ENCODE results near the gene NCAM1. TPM values are rescaled to one million over a fixed set of nuclear protein-coding genes. Genes with fewer than 3 reads are reported as not detected.

NCAM1 gene
- total RNA-seq, 1 experiment from 2014 or later: 5.9 TPM

DNA sequence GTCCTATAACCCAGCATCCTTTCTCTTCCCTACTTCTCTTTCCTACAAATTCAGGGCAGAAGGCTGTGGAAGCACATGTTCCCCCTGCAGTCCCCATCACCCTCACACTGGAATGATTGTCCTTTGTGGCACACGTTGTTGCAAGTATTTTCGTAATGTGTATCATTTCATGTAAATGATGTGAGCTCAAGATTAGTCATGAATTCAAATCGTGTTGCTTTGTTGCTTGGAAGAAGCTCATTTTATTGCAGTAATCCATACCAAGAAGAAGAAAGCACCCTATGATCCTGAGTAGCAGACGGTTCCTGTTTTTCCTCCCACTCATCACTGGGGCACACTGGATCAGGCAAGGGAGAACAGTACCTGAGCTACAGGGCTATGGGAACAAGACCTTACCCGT lies 173.4 kb downstream of the NCAM1 start:
- ATAC-seq (no peak), DNase-seq (ENCODE audit: low spot score) (no peak)
- POLR2A ChIA-PET: no interaction called here
- no peaks in the 10 kb centered on the region for H3K27me3 Mint-ChIP-seq (ENCODE audit: low read depth)
- CTCF ChIA-PET: interaction anchor here (0.9 kb wide), 1 partner anchor 155 kb away, joined by 3 read pairs; no protein-coding TSS in a partner anchor
- peaks cover 13% of the 10 kb centered on the region for H3K4me1 Mint-ChIP-seq
- H3K4me3 Mint-ChIP-seq: no peak overlapping the region
- no peaks in the 10 kb centered on the region for H3K36me3 Mint-ChIP-seq
- no peak for TF ChIP-seq OVOL2 (CRISPR knock-in tag; IDR thresholded peaks at IDR 0.05; ENCODE audit: borderline replicate concordance)
- TF ChIP-seq, protein P1, sequence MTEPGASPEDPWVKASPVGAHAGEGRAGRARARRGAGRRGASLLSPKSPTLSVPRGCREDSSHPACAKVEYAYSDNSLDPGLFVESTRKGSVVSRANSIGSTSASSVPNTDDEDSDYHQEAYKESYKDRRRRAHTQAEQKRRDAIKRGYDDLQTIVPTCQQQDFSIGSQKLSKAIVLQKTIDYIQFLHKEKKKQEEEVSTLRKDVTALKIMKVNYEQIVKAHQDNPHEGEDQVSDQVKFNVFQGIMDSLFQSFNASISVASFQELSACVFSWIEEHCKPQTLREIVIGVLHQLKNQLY (CRISPR knock-in tag; IDR thresholded peaks at IDR 0.05): no peak
- no peak for TF ChIP-seq PRRX2 (CRISPR knock-in tag; IDR thresholded peaks at IDR 0.05)
- no peak for TF ChIP-seq NR2C2 (CRISPR knock-in tag; IDR thresholded peaks at IDR 0.05)
- TF ChIP-seq FOXK1 (CRISPR knock-in tag; IDR thresholded peaks at IDR 0.05): no peak
- TF ChIP-seq HMGA2 (CRISPR knock-in tag; IDR thresholded peaks at IDR 0.05): no peak
- no peak for TF ChIP-seq TEAD1 (CRISPR knock-in tag; IDR thresholded peaks at IDR 0.05)
- TF ChIP-seq KAT7 (CRISPR knock-in tag; IDR thresholded peaks at IDR 0.05; ENCODE audit: borderline replicate concordance): no peak
- TF ChIP-seq, protein P2, sequence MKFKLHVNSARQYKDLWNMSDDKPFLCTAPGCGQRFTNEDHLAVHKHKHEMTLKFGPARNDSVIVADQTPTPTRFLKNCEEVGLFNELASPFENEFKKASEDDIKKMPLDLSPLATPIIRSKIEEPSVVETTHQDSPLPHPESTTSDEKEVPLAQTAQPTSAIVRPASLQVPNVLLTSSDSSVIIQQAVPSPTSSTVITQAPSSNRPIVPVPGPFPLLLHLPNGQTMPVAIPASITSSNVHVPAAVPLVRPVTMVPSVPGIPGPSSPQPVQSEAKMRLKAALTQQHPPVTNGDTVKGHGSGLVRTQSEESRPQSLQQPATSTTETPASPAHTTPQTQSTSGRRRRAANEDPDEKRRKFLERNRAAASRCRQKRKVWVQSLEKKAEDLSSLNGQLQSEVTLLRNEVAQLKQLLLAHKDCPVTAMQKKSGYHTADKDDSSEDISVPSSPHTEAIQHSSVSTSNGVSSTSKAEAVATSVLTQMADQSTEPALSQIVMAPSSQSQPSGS (CRISPR knock-in tag; IDR thresholded peaks at IDR 0.05; ENCODE audit: borderline replicate concordance, low read depth): no peak
- TF ChIP-seq CREB1 (CRISPR knock-in tag; IDR thresholded peaks at IDR 0.05): no peak
- no peak for TF ChIP-seq TEAD4 (CRISPR knock-in tag; IDR thresholded peaks at IDR 0.05)
- TF ChIP-seq PREB (CRISPR knock-in tag; IDR thresholded peaks at IDR 0.05; ENCODE audit: borderline replicate concordance): no peak
- TF ChIP-seq SMAD4 (CRISPR knock-in tag; IDR thresholded peaks at IDR 0.05): no peak
- TF ChIP-seq ATF3 (CRISPR knock-in tag; conservative IDR thresholded peaks at IDR 0.05): no peak
- H3K27ac Mint-ChIP-seq: no peak overlapping the region
- no peaks in the 10 kb centered on the region for H3K9me3 Mint-ChIP-seq

DNA sequence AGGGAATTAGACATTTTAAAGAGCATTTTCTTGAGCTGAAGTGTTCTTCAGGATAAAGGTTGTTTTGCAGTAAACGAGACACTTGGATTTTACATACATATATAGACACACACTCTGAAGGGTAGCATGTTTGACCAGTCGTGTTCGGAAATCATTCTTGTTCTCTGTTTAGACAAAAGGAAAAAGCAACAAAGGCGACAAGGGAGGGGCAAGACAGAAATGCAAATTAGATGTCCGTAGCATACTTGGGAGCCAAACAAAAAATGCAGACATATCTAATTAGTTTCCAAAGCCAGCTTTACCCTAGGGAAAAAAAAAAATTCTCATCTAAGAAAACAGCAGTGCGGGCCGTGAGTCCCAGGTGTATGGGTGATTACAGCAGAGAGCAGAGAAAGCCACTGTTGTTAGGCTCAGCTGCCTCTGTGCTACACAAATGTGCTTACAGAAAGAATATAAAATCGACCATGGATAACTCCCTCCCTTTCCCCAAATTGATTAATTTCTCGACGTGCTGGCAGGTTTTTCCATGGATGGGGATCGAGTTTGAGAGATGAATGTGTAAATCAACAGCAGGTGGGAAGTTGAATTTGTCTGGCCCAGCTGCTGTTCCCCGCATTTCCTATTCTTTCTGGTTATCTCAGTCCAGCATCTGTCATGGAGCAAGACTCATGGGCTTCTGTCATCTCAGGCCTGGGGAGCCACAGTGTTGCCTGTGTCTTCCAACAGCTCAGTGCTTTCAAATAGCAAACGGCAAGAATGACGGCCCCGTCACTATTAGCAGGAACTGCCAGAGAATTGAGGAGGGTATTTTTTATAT lies 176.7 kb downstream of the NCAM1 start:
- TF ChIP-seq ZNF219 (CRISPR knock-in tag; IDR thresholded peaks at IDR 0.05; ENCODE audit: borderline replicate concordance): no peak
- TF ChIP-seq PREB (CRISPR knock-in tag; IDR thresholded peaks at IDR 0.05; ENCODE audit: borderline replicate concordance): no peak
- no peak for TF ChIP-seq ZNF263 (CRISPR knock-in tag; IDR thresholded peaks at IDR 0.05; ENCODE audit: low read depth)
- ChIA-PET POLR2A (no interaction called here), CTCF (no interaction called here)
- DNase-seq (ENCODE audit: low spot score) (no peak), ATAC-seq (no peak)
- H3K9me3 Mint-ChIP-seq: no peaks in the 10 kb centered on the region
- H3K4me3 Mint-ChIP-seq: no peak overlapping the region
- H3K36me3 Mint-ChIP-seq: no peaks in the 10 kb centered on the region
- peaks cover 13% of the 10 kb centered on the region for H3K4me1 Mint-ChIP-seq
- H3K27ac Mint-ChIP-seq: no peak overlapping the region; the same call in 1 of the 2 replicates
- H3K27me3 Mint-ChIP-seq (ENCODE audit: low read depth): no peaks in the 10 kb centered on the region

DNA sequence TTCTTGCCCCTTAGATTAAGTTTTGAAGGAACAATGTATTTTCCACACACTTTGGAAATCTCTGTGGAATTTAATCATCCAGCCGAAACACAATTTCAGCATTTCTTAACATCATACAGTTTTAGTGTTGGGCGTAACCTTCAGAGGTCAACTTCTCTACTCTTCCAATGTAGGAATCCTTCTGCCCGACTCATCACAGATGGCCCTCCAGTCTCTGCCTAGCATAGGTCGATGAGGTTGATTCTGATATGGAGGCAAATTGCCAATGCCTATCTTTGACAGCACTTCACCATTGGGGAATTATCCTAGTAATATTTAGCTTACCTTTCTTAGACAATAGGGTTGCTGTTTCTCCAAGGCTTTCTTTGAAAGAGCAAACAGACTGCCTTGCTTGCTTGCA lies 177.5 kb downstream of the NCAM1 start:
- ATAC-seq (no peak), DNase-seq (ENCODE audit: low spot score) (no peak)
- no peak overlapping the region for H3K27ac Mint-ChIP-seq
- H3K9me3 Mint-ChIP-seq: no peaks in the 10 kb centered on the region
- no peaks in the 10 kb centered on the region for H3K36me3 Mint-ChIP-seq
- H3K4me3 Mint-ChIP-seq: no peak overlapping the region
- ChIA-PET CTCF (no interaction called here), POLR2A (interaction anchor here (0.7 kb wide), 1 partner anchor 231 kb away, joined by 3 read pairs; no protein-coding TSS in a partner anchor)
- H3K4me1 Mint-ChIP-seq: peaks cover 13% of the 10 kb centered on the region
- H3K27me3 Mint-ChIP-seq (ENCODE audit: low read depth): no peaks in the 10 kb centered on the region
- TF ChIP-seq, protein P3, sequence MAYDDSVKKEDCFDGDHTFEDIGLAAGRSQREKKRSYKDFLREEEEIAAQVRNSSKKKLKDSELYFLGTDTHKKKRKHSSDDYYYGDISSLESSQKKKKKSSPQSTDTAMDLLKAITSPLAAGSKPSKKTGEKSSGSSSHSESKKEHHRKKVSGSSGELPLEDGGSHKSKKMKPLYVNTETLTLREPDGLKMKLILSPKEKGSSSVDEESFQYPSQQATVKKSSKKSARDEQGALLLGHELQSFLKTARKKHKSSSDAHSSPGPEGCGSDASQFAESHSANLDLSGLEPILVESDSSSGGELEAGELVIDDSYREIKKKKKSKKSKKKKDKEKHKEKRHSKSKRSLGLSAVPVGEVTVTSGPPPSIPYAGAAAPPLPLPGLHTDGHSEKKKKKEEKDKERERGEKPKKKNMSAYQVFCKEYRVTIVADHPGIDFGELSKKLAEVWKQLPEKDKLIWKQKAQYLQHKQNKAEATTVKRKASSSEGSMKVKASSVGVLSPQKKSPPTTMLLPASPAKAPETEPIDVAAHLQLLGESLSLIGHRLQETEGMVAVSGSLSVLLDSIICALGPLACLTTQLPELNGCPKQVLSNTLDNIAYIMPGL (CRISPR knock-in tag; IDR thresholded peaks at IDR 0.05): no peak
- TF ChIP-seq, protein P4, sequence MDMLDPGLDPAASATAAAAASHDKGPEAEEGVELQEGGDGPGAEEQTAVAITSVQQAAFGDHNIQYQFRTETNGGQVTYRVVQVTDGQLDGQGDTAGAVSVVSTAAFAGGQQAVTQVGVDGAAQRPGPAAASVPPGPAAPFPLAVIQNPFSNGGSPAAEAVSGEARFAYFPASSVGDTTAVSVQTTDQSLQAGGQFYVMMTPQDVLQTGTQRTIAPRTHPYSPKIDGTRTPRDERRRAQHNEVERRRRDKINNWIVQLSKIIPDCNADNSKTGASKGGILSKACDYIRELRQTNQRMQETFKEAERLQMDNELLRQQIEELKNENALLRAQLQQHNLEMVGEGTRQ (CRISPR knock-in tag; IDR thresholded peaks at IDR 0.05): no peak
- TF ChIP-seq ZNF138 (CRISPR knock-in tag; conservative IDR thresholded peaks at IDR 0.05): no peak
- TF ChIP-seq, protein P5, sequence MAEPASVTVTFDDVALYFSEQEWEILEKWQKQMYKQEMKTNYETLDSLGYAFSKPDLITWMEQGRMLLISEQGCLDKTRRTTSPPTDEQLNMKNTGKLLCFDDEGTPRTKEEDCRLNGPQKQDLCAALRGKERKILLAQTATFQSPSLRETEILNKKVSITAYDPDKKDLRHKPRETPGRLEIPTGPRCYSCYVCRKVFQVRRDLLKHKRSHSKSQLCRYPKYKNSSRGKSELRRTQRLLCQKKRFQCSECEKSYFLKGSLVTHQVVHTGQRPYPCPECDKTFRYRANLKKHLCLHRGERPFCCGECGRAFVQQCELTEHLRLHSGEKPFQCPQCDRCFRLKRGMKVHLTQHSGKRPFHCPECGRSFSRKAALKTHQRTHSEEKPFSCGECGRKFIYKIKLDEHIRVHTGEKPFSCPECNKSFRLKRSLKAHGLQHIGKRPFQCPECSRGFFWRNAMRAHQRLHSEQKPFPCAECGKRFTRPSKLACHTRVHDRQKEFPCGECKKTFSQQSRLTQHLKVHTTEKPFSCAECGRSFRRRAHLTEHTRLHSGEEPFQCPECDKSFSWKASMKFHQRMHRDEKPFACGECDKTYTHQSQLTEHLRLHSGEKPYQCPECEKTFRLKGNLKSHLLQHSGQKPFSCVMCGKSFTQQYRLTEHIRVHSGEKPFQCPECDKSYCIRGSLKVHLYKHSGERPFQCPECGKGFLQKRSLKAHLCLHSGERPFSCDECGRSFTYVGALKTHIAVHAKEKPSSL (CRISPR knock-in tag; conservative IDR thresholded peaks at IDR 0.05): no peak
- no peak for TF ChIP-seq IRF1 (CRISPR knock-in tag; IDR thresholded peaks at IDR 0.05)
